ENCODE results near the gene CD300LG. TPM values are rescaled to one million over a fixed set of nuclear protein-coding genes. Genes with fewer than 3 reads are reported as not detected.

CD300LG gene
- total RNA-seq, 2 donors from 2014 or later, result 0.09 to 33.5 TPM

- Histone ChIP-seq H3K27ac (peak overlapping the region; percentile 79 to 86), H3K4me1 (replicated peaks) (peaks cover 6% of the 10 kb centered on the region), H3K4me3 (peak overlapping the region; percentile 52 to 56), H3K36me3 (no peaks in the 10 kb centered on the region), H3K27me3 (replicated peaks; ENCODE audit: insufficient read depth) (no peaks in the 10 kb centered on the region), H3K9me3 (no peaks in the 10 kb centered on the region)
- 4% methylated on average over 37 of the region's 37 CpGs for WGBS
- TF ChIP-seq CTCF (IDR thresholded peaks at IDR 0.05) (no peak), POLR2AphosphoS5 (IDR thresholded peaks at IDR 0.05) (no peak), POLR2A (IDR thresholded peaks at IDR 0.05) (no peak)
- intact Hi-C loops (cut with DNase I), result no loop called here
- DNase-seq (ENCODE audit: low spot score), result no peak
Measured at GRCh38 chr17:43905985-43906852, 59.2 kb downstream of the CD300LG start.

DNA sequence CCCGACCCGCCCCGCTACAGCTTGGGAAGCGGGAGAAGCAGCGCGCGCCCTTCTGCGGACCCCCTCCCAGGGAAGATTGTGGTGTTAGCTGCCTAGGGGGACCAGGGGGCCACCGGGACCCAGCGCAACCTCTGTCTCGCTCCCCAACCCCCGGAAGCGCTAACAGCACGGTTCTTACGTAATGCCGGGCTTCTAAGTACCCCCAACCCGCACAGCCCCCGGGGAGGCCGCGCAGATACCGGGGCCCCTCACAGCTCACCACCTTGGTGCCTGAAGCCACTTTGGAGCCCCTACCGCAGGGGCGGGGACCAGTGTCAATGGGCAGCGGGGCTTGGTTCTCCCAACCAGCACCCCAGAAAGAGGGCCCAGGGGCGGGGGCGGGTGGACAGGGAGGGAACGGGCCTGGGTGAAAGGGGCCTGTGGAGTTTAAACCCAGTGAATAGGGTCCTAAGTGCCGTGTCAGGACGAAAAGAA, 60.0 kb downstream of the CD300LG start:
- H3K9me3 ChIP-seq, result no peaks in the 10 kb centered on the region
- H3K27me3 ChIP-seq (replicated peaks; ENCODE audit: insufficient read depth), result no peaks in the 10 kb centered on the region
- no peaks in the 10 kb centered on the region for H3K36me3 ChIP-seq
- no peak for DNase-seq (ENCODE audit: low spot score)
- peak overlapping the region; percentile 52 to 56 for H3K4me3 ChIP-seq
- under 1% methylated on average over 26 of the region's 29 CpGs for WGBS
- peak overlapping the region; percentile 79 to 86 for H3K27ac ChIP-seq
- TF ChIP-seq POLR2A (IDR thresholded peaks at IDR 0.05), result no peak
- no peak for TF ChIP-seq POLR2AphosphoS5 (IDR thresholded peaks at IDR 0.05)
- no peak for TF ChIP-seq CTCF (IDR thresholded peaks at IDR 0.05)
- intact Hi-C loops (cut with DNase I), result no loop called here
- H3K4me1 ChIP-seq (replicated peaks), result peaks cover 6% of the 10 kb centered on the region

DNA sequence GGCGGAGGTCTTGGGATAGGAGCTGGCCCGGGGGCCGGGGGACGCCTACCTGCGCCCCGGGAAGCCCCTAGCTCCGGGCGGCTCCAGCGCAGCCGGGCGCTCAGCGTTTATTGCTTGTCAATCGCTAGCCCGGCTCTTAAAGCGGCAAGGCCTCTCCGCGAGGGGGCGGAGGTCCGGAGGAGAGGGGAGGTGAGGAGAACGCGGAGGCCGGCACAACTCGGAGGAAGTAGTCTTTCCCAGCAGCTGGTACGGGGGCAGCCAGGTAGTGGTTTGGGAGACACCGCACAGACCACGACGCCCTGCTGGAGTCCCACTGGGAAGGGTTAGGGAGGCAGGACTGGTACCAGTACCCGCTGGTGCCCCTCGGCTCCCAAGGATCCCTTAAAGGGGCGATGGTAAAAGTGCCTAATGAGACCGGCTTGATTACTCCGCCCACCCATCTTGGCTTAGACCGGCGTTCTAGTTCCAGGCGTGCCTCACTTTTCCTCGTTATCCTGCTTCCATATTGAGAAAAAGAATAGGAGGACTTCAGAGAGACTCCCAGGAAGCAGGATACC, 60.5 kb downstream of the CD300LG start, which contains the start of gene MPP2:
TSS of gene MPP2 (minus strand) at position 112 of the 557 bp plus-strand sequence. CDS start 3,076 bp downstream, outside the sequence.
- TF ChIP-seq CTCF (IDR thresholded peaks at IDR 0.05), result peak in 2 of 4 experiments; percentile 31 to 39
- TF ChIP-seq POLR2AphosphoS5 (IDR thresholded peaks at IDR 0.05), result peak; percentile 64
- no peak for TF ChIP-seq POLR2A (IDR thresholded peaks at IDR 0.05)
- no peaks in the 10 kb centered on the region for H3K36me3 ChIP-seq
- DNase-seq (ENCODE audit: low spot score), result peak; percentile 68
- no peaks in the 10 kb centered on the region for H3K9me3 ChIP-seq
- H3K27me3 ChIP-seq (replicated peaks; ENCODE audit: insufficient read depth), result no peaks in the 10 kb centered on the region
- WGBS, result under 1% methylated on average over 36 of the region's 36 CpGs
- H3K27ac ChIP-seq, result peak within 1 kb of the TSS; percentile 79 to 86
- intact Hi-C loops (cut with DNase I), result no loop called here
- peaks cover 6% of the 10 kb centered on the region for H3K4me1 ChIP-seq (replicated peaks)
- peak within 1 kb of the TSS; percentile 52 to 56 for H3K4me3 ChIP-seq

DNA sequence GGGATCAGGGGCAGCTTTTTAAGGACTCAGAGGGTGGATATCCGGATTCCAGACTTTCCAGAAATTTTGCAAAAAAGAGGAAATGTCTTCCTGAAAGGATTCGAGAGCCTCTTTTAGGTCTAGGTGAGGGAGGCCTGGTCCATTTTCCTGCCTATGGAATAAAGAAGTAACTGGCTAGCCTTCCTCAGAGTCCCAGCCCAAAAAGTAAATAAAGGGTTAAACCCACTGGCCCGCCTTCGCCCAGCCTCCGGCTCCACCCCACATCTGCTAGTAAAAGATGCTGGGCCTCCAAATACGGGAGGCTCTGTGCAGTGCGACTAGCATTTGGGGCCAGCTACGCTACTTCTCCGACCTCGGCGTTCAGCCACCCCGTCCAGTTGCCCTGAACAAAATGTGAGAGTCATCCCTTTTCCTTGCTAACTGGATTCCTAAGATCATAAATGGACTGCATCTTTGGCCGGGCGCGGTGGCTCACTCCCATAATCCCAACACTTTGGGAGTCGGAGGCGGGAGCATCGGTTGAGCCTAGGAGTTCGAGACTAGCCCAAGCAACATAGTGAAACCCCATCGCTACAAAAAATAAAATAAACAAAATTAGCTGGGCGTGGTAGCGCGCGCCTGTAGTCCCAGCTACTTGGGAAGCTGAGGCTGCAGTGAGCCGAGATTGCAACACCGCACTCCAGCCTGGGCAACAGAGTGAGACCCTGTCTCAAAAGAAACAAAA, 61.2 kb downstream of the CD300LG start:
- WGBS, result 13% methylated on average over 26 of the region's 26 CpGs
- intact Hi-C loops (cut with DNase I), result no loop called here
- Histone ChIP-seq H3K9me3 (no peaks in the 10 kb centered on the region), H3K27ac (peak overlapping the region; percentile 79 to 86), H3K4me1 (replicated peaks) (peaks cover 6% of the 10 kb centered on the region), H3K27me3 (replicated peaks; ENCODE audit: insufficient read depth) (no peaks in the 10 kb centered on the region), H3K36me3 (no peaks in the 10 kb centered on the region), H3K4me3 (peak overlapping the region; percentile 52 to 56)
- peak; percentile 64 for DNase-seq (ENCODE audit: low spot score)
- TF ChIP-seq CTCF (IDR thresholded peaks at IDR 0.05), result no peak
- peak; percentile 16 for TF ChIP-seq POLR2A (IDR thresholded peaks at IDR 0.05)
- peak; percentile 77 for TF ChIP-seq POLR2AphosphoS5 (IDR thresholded peaks at IDR 0.05)

Measured in prostate gland (tissue), 2 donors.